NCI-H1694 (cell line): ENCODE data around the gene PSMD1.

Experiments used
- DNase-seq: peaks from one replicate; lab custom pipeline; 2025; lab: John Stamatoyannopoulos, UW

Gene PSMD1

DNA sequence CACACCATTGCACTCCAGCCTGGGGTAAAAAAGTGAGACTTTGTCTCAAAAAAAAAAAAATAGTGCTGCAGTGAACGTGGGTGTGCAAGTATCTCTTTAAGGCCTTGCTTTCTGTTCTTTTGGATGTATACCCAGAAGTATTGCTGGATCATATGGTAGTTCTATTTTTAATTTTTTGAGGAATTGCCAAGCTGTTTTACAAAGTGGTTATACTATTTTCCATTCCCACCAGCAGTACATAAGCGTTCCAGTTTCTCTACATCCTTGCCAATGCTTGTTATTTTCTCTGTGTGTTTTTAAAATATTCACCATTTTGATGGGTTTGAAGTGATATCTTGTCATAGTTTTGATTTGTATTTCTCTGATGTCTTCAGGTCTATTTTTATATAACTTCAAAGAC is 154.8 kb downstream of the PSMD1 start:
- no peak for DNase-seq

DNA sequence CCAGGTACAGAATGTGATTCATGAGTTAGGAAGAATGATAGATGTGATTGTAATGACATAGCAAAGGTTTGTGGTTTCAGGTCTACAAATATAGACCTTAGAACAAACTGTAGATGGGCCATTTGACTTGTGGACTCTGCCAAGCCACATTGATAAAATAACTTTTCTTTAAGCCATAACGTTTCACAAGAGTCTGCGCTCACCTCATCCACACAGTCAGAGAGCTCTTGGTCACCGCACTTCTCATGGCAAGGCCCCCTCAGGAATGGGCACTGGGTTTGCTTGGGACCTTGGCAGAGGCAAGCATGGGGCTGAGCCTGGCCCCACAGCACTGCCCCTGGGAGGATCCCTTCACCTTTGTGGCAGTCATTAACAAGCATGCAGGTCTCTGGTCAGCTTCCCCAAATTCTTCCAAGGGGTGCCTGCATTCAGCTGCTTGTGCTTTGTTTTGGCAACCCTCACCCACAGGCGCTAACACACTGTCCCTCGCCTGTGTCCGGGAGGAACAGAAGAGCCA is 155.7 kb downstream of the PSMD1 start:
- no peak for DNase-seq

DNA sequence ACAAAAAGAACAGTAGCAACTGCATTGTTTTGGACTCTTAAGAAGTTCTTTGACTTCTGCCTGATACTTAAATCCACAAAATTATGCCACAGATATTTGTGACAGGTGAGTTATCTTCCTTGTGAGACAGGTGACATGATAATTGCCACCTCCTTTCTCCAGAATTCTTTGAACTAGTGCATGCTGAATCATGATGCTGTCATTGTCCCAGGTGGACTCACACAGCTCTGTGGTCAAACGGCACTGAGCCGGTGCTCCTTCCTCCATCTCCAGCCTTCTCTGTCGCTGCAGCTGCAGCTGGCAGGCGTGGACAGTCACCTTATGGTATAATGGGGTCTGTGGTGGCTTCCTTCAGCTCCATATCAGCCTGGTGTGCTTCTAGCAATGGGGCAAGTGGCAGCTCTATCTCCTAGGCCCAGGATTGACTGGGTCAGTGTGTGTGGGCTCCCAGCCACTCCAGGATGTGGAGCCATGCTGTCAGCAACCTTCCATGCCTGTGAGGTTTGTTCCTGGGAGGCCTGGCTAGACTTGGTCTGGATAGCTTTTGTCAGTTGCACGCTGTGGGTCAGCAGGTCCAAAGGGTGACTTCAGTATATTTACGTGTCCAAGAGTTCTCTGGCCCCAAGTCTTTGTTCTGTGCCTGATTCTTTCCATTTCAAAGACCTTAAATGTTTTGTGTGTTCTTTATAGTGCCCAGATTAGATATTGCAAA is 157.4 kb downstream of the PSMD1 start:
- DNase-seq, result no peak

DNA sequence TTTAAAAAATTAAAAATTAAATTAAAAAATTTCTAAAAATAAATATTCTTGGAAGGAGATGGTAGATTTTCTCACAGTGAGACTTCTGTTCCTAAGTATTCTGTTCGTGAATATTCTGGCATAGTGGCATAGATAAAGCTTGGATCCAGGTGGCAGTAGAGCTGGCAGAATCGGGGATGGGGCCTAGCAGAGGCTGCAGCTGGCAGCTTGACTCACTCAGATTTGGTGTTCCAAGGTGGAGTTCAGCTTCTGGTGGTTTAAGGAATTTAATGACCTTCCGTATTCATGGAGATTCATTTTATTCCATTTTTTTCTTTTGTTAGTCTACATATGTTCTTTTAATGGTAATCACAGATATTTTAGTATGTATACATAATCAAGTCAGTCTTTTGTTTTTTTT is 161.7 kb downstream of the PSMD1 start:
- DNase-seq, result no peak

DNA sequence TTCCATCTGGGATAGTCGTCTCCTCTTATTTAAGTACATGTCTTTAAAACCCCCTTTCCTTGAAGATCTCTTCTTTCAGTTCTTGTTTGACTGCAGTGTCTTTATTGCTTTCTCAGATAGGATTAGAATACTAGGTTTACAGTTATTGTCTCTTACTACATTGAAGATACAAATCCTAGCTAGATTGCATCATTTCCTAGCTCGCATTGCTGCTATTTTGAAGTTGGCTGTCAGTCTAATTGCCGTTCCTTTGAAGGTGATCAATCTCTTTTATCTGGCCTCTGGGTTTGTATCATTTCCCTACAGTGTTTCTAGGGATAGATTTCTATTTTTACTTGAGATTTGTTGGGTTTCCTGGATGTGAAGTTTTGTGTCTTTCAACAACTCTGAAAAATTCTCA is 162.6 kb downstream of the PSMD1 start:
- DNase-seq, result no peak

DNA sequence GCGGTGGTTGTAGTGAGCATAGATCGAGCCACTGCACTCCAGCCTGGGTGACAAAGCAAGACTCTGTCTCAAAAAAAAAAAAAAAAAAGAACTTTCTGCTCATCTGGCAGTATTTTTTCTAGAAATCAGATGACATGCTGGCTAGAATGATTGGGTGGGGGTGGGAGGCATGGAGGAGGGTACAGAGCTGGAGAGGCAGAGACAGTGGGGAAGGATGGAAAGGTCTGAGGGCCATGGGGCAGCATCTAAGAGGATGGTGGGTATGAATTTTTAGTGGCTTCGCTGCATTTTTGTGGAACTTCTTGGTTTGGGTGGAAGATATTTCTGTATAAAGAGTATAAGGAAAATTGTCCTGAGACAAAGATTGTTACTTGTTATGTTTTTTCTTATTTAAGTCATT is 165.1 kb downstream of the PSMD1 start:
- DNase-seq, result no peak
